Left renal pelvis (tissue), 4 donors: ENCODE measurements around the gene SSRP1. TPM values are rescaled to one million over a fixed set of nuclear protein-coding genes. Genes with fewer than 3 reads are reported as not detected.
A peak's percentile ranks its signal among the peaks of the same experiment; 100 is the strongest.

Experiments
- DNase-seq, 4 donors: peaks; one replicate each; pipeline ENCODE4 v3.0.0-alpha.2; 2013; ENCODE audit warnings: low read depth in 4 of 4, low spot score in 3 of 4
- polyA plus RNA-seq, 4 donors: library from polyadenylated mRNA; unstranded; fragments of 120-200 nt; gene quantifications; one replicate each; pipeline ENCODE4 v1.2.1, GENCODE V29; 2013; ENCODE audit not compliant: insufficient read length in 4 of 4

SSRP1 gene
- polyA plus RNA-seq, 4 donors: 116 to 210 (median 176) TPM

DNA sequence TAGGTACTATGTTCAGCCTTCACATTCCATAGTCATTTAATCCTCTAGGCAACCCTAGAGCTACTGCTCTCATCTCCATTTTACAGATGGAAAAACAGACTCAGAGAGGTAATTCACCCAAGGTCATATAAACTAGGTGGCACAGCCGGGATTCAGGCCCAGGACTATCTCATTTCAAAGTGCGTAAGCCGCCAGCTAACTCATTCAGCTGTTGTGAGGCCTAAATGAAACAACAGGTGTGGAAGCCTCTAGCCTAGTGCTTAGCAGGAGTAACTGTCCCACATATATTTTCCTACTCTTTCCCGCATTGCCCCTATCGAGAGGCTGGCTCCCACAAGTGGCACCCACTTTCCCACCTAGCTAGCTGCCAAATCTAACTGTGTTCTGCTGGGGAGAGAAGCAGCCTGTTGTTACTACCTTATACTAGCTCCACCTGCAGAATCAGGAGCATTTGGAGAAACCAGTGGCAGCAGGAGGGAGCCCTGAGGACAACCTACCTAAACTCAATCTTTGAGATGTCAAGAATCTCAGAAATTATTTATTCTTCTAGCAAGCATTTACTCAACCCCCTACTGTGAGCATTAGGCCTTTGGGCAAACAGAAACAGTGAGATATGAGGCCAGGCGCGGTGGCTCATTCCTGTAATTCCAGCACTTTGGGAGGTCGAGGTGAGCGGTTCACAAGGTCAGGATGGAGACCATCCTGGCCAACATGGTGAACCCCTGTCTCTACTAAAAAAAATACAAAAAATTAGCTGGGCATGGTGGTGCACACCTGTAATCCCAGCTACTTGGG, 24.4 kb upstream of the SSRP1 start:
- no peak for DNase-seq

DNA sequence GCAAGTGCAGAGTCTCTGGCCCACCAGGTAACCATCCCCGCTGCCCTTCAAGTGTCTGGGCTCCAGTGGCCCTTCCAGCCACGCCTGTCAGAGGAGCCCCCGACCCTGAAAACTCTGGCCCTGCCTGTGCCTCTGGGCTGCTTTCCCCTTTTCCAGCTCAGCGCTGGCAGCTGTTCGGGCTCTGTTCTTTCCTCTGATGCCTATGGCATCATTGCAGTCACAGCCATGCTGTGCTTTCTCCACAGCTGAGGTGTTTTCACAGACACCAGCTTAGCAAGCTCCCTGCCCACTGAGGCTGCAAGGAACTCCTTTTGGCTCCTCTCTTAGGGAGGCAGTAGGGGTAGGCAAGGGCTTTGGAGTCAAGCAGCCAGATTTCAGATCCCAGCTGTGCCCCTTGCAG, 23.7 kb upstream of the SSRP1 start:
- DNase-seq: no peak

DNA sequence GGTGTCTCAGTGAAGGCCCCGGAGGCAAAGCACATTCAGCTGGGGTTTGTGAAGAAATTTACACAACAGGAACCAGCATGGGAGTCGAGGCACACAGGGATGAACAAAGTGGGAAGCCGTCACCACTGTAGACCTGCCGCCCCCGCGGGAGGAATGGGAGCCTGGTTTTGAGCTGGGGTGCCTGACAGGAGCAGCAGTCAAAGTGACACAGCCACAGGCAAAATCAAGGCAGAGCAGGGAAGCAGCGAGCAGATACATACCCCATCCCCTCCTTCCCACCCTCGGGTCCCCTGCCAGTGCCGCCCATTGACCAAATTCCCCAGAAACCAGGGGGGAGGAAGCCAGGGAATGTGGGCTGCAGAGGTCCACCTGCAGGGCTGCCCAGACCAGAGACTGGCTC, 23.3 kb upstream of the SSRP1 start:
- DNase-seq: no peak

DNA sequence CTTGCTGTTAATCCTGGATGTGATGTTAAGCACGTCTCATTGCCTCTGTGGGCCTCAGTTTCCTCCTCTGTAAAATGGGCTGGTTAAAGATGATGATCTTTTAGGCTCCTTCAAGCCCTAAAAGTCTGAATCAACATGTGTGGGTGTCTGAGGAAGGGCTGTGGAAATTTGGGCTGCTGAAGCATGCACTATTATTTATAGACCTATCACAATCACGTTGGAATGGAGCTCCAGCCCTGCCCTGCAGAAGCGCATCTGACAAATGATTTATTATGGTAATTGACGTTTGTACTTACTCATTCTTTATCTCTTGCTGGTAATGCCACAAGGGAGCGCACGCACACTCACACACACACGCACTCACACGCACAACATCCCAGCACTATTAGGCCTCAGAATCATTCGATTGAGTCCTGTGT, 22.9 kb upstream of the SSRP1 start:
- DNase-seq: no peak

DNA sequence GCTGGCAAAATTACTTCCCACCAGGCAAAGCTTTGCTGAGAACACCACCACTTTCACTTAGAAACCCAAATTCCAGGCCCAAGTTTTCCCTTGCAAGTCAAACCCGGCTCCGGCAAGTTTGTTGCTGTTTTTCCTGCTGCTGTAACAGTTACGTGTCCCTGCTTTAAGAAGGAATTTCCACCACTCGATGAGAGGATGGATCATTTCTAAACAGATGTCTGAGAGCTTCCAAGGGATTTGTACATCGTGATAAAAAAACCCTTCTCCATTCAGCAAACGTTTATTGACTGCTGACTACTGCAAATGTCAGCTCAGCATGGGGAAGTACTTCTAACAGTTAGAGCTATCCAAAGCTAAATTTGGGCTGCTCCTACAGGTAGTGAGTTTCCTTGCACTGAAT, 22.2 kb upstream of the SSRP1 start:
- no peak for DNase-seq

- DNase-seq: no peak
Measured at GRCh38 chr11:57357310-57357709, 21.6 kb upstream of the SSRP1 start.

GRCh38 chr11:57356268-57356667, 20.6 kb upstream of the SSRP1 start:
- no peak for DNase-seq

- DNase-seq: no peak
Measured at GRCh38 chr11:57354699-57355098, 19.0 kb upstream of the SSRP1 start.

DNA sequence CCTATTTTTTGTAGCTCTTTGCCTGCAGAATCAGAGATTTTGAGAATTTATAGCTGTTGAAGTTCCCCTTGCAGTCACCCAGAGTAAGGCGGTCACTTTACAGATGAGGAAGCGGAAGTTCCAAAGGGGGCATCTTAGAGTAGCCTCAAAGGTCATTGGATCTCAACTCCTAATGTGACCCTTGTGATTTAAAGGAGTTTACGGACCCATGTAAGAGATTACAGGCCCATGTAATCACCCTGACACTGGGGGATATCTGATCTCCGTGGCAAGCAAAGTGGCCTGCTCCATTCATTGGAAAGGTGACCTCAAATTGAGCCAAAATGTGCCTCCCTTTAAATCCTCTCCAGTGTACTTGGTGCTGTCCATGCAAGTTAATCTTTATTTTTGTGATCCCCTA, 18.2 kb upstream of the SSRP1 start:
- no peak for DNase-seq

GRCh38 chr11:57353446-57353845, 17.8 kb upstream of the SSRP1 start:
- no peak for DNase-seq

GRCh38 chr11:57353036-57353435, 17.3 kb upstream of the SSRP1 start:
- DNase-seq: no peak

DNA sequence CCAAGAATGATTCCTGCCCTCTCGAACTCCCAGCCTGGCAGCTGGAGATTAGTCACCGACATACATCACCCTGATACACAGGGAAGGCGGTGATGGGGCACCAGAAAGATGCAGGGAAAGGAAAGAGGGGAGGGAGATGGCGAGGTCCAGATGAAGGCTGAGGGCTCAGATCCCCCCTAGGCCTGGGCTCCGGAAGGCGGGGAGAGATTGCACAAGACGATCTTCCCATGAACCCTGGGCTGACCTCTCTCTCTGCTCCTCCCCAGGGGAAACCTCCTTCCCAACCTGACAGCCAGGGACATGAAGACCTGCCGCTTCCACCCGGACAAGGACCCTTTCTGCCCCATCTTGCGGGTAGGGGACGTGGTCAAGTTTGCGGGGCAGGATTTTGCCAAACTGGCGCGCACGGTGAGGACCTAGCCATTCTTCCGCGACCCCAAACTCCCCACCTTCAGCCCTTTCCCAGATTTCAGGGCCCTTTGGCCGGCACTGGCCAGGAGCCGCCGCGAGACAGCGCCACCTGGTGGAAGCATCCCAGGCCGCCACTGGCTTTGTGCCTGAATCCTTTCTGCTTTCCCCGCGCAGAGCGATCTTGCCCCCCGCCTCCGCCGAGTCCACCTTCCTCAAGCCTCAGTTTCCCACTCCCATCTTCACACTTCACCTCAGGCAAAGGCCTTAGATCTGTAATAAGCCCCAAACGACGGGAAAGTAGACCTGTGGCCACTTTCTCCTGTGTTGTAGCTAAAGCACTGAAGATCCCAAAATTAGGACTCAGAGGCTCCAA, 14.0 kb upstream of the SSRP1 start:
- DNase-seq: peak in 1 of 4 donors; percentile 19

DNA sequence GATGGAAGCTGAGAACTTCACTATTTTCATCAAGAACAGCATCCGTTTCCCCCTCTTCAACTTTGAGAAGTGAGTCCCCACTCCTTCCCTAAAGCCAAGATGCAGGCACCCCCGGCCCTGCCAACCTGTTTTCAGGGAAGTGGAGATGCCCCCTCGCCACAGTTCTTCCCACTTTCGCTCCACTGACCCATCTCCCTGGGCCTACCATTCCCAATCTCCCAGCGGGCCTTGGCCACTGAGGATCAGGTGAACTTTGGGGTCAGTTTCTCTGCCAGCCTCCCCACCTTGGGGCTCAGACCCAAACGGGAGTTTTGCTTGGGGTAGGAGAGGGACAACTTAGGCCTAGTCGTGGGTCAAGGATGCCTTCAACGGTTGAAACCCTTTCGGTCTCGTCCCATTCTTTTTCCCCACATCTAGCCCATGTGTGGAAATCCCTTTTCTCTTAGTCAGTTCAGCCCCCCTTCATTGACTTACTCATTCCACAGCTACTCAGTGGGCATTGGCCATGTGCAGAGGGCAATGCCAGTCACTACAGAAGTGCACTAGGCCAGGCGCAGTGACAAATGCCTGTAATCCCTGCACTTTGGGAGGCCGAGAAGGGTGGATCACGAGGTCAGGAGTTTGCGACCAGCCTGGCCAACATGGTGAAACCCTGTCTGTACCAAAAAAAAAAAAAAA, 13.1 kb upstream of the SSRP1 start:
- DNase-seq: no peak

GRCh38 chr11:57348052-57348451, 12.4 kb upstream of the SSRP1 start:
- DNase-seq: no peak

DNA sequence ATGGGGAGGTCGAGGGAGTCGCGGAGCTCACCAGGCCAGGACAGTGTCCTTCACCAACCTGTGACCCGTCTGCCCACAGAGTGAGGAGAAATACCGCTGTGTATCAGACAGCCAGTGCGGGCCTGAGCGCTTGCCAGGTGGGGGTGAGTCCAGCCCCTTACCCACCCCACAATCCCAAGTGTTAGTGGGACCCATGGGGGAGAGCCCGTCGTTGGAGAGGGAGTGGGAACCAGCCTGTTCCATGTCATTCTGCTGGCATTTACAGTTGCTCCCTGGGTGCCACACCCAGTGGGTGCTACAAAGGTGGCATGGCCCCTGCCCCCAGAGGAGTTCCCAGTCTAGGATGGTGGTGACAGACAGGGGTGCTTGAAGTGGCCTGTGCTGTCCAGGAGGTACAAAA, 11.6 kb upstream of the SSRP1 start:
- DNase-seq: no peak

DNA sequence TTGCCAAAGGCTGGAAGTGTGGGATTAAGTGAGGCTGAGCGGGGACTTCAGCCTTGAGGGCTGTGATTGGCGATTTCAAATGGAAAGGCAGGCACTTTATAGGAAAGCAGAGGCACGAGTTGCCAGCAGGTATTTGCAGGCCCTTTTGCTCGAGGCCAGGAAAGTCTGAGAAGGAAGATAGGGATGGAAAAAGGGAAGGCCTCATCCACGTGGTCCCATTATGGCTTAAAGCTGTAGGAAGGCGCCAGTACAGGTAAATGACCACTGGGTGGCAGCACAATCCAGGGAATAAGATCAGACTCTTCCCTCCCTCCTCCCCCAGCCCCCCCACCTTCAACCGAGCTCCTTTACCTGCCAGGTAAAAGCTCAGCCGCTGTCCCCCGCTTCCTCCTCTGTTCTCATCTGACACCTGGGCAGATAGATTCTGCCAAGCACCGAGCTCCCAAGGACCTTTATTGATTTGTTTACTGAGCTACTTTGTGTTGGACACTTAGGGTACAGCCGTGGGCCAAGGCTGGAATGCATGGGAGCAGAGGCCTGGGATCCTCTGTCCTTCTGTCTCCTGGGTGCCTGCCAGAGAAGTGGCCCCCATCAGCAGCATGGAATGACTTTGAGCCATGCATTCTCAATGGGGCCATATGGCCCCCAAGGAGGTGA, 10.0 kb upstream of the SSRP1 start:
- DNase-seq: no peak

GRCh38 chr11:57344826-57345225, 9.1 kb upstream of the SSRP1 start:
- DNase-seq: no peak

- no peak for DNase-seq
Measured at GRCh38 chr11:57343825-57344224, 8.1 kb upstream of the SSRP1 start.

GRCh38 chr11:57342702-57343101, 7.0 kb upstream of the SSRP1 start:
- no peak for DNase-seq

DNA sequence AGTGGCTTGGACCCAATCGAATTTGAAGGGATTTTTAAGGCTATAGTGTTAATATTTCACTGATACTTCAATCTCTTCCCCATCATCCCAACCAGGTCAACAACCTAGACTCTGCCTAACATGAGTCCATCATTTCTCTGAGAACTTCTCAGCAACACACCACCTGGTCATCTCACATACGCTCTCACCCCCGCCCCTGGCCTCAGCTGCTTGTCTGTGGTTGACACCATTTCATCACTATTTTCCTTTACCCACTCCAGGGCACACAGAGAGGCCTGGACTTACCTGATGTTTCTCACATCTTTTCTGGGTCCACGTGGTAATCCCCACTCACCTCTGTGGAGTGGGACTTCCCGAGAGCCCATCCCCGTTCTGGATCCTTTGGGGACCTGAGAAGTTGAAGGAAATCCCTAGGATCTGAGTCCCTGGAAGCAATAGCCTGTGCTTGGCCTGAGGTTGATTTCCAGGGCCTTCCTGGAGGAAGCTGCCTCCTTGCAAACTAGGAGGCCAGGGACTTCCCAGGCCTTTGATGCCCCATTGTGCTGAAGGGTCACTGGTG, 5.6 kb upstream of the SSRP1 start:
- no peak for DNase-seq
